ENCODE results near the gene NPHS1.

The NPHS1 gene

GRCh38 chr19:35822579-35822978 lies 29.7 kb downstream of the NPHS1 start:
- H3K4me1 Mint-ChIP-seq (ENCODE audit: low read depth), result no peaks in the 10 kb centered on the region
- no peaks in the 10 kb centered on the region for H3K36me3 Mint-ChIP-seq
- H3K9me3 Mint-ChIP-seq (ENCODE audit: low read depth), result no peaks in the 10 kb centered on the region
- H3K4me3 Mint-ChIP-seq, result no peak overlapping the region
- peaks cover 15% of the 10 kb centered on the region for H3K27me3 Mint-ChIP-seq
- H3K27ac Mint-ChIP-seq, result no peak overlapping the region

DNA sequence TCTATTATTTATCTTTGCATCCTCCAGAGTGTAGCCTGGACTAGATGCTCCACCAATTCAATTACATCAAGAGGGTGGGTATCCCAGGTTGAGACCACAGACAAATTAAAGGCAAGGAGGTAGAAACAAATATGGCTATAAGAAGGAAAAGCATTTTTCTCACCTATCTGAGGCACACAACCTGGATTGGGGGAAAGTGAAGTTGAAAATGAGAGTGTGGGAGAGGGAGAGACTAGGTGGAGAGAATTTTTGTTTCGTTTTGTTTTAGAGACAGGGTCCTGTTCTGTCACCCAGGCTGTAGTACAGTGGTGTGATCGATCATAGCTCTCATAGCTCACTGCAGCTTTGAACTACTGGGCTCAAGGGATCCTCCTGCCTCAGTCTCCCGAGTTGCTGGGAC lies 33.9 kb downstream of the NPHS1 start:
- H3K4me3 Mint-ChIP-seq, result no peak overlapping the region
- no peak overlapping the region for H3K27ac Mint-ChIP-seq
- no peaks in the 10 kb centered on the region for H3K36me3 Mint-ChIP-seq
- peaks cover 12% of the 10 kb centered on the region for H3K27me3 Mint-ChIP-seq
- H3K4me1 Mint-ChIP-seq (ENCODE audit: low read depth), result no peaks in the 10 kb centered on the region
- no peaks in the 10 kb centered on the region for H3K9me3 Mint-ChIP-seq (ENCODE audit: low read depth)

DNA sequence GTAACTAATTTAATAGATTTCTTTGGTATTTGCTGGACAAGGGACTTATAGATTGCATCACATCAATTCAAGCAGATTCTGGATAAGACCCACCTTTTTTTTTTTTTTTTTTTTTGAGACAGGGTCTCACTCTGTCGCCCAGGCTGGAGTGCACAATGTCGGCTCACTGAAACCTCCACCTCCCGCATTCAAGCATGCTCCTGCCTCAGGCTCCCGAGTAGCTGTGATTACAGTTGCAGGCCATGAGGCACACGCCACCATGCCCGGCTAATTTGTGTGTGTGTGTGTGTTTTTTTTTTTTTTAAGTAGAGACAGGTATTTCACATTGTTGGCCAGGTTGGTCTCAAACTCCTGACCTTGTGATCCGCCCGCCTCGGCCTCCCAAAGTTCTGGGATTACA lies 35.5 kb downstream of the NPHS1 start:
- no peak overlapping the region for H3K4me3 Mint-ChIP-seq
- H3K27me3 Mint-ChIP-seq, result peaks cover 8% of the 10 kb centered on the region
- H3K36me3 Mint-ChIP-seq, result no peaks in the 10 kb centered on the region
- no peak overlapping the region for H3K27ac Mint-ChIP-seq
- no peaks in the 10 kb centered on the region for H3K4me1 Mint-ChIP-seq (ENCODE audit: low read depth)
- H3K9me3 Mint-ChIP-seq (ENCODE audit: low read depth), result no peaks in the 10 kb centered on the region

DNA sequence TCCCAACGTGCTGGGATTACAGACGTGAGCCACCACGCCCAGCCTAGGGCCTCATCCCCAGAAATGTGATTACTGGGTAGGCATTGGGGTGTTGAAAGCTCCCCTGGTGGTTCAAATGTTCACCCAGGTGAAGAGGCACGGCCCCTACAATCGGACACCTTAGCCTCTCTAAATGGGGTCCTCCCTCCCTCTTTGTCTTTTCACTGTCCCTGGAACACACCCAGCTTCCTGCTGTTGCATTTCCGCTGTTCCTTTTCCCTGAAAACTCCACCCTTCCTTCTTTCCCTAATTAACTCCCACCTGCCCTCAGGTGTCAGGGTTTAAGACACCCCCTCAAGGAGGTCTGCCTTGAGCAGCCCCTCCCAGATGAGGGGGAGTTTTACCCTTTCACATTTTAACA lies 36.0 kb downstream of the NPHS1 start:
- Mint-ChIP-seq H3K27me3 (peaks cover 8% of the 10 kb centered on the region), H3K36me3 (no peaks in the 10 kb centered on the region), H3K9me3 (ENCODE audit: low read depth) (no peaks in the 10 kb centered on the region), H3K27ac (no peak overlapping the region), H3K4me1 (ENCODE audit: low read depth) (no peaks in the 10 kb centered on the region), H3K4me3 (no peak overlapping the region)

- no peaks in the 10 kb centered on the region for H3K4me1 Mint-ChIP-seq (ENCODE audit: low read depth)
- no peak overlapping the region for H3K4me3 Mint-ChIP-seq
- H3K36me3 Mint-ChIP-seq, result no peaks in the 10 kb centered on the region
- no peak overlapping the region for H3K27ac Mint-ChIP-seq
- H3K9me3 Mint-ChIP-seq (ENCODE audit: low read depth), result no peaks in the 10 kb centered on the region
- H3K27me3 Mint-ChIP-seq, result peaks cover 6% of the 10 kb centered on the region
Measured at GRCh38 chr19:35813043-35813890, 39.0 kb downstream of the NPHS1 start.

- no peak within 1 kb of the TSS for H3K4me3 Mint-ChIP-seq
- H3K9me3 Mint-ChIP-seq (ENCODE audit: low read depth), result no peaks in the 10 kb centered on the region
- H3K27ac Mint-ChIP-seq, result no peak within 1 kb of the TSS
- peaks cover 4% of the 10 kb centered on the region for H3K27me3 Mint-ChIP-seq
- no peaks in the 10 kb centered on the region for H3K36me3 Mint-ChIP-seq
- no peaks in the 10 kb centered on the region for H3K4me1 Mint-ChIP-seq (ENCODE audit: low read depth)
Measured at GRCh38 chr19:35812220-35813042, 39.9 kb downstream of the NPHS1 start, which contains the start of gene PRODH2. Gene PRODH2, minus strand, starts transcription at chr19:35812845. Its CDS starts 40 bp downstream, at chr19:35812805.

DNA sequence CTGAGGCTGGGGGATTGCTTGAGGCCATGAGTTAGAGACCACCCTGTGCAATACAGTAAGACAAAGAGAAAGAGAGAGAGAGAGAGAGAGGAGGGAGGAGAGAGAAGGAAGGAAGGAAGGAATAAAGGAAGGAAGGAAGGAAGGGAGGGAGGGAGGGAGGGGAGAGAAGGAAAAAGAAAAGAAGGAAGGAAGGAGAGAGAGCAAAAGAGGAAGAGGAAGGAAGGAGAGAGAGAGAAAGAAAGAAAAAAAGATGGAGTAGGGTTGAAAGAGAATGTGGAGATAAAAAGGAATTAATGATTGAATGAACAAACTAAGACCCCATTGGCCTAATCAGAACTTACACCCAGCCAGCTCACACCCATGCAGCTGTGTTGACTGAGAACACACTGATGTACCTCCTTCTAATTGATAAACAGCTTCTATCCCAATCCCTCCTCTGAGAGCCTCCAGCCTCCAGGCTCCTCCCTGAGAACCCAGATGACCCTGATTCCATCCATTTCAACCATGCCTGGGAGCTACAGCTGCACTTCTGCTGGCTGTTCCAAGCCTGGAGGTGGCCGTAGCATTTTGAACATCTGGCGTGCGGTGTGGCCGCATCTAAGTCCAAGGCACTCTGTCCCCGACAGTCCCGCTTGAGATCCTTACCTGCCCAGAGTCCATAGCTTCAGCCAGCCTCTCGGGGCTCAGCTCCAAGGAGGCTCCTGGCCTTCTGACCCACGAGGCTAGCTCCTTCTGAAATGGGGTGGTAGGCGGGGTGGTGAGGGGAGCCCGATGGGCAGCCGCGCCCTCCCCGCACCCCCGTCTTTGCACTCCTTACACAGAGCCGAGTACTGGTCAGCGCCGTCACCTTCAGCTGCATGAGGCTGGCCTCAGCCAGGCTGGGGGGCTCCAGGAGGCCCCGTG lies 40.7 kb downstream of the NPHS1 start:
- no peaks in the 10 kb centered on the region for H3K9me3 Mint-ChIP-seq (ENCODE audit: low read depth)
- H3K27ac Mint-ChIP-seq, result no peak overlapping the region
- H3K4me1 Mint-ChIP-seq (ENCODE audit: low read depth), result no peaks in the 10 kb centered on the region
- H3K4me3 Mint-ChIP-seq, result no peak overlapping the region
- H3K27me3 Mint-ChIP-seq, result peaks cover 3% of the 10 kb centered on the region
- no peaks in the 10 kb centered on the region for H3K36me3 Mint-ChIP-seq

DNA sequence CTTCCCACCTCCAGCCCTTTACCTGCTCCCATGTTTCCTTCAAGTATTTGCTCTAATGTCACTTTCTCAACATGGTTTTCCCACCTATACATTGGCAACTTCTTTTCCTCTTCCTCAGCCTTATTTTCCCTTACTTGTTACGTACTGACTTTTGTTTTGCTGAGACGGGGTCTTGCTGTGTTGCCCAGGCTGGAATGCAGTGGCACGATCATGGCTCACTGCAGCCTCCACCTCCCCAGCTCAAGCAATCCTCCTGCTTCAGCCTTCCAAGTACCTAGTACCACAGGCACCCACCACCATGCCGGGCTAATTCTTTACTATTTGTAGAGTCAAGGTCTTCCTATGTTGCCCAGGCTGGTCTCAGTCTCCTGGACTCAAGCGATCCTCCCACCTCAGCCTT lies 44.7 kb downstream of the NPHS1 start:
- Mint-ChIP-seq H3K36me3 (no peaks in the 10 kb centered on the region), H3K4me3 (no peak overlapping the region), H3K9me3 (ENCODE audit: low read depth) (no peaks in the 10 kb centered on the region), H3K27ac (no peak overlapping the region), H3K4me1 (ENCODE audit: low read depth) (peaks cover 5% of the 10 kb centered on the region), H3K27me3 (no peaks in the 10 kb centered on the region)

GRCh38 chr19:35806597-35806996 lies 45.7 kb downstream of the NPHS1 start:
- H3K4me3 Mint-ChIP-seq, result no peak overlapping the region
- H3K27ac Mint-ChIP-seq, result no peak overlapping the region
- no peaks in the 10 kb centered on the region for H3K36me3 Mint-ChIP-seq
- H3K4me1 Mint-ChIP-seq (ENCODE audit: low read depth), result peaks cover 5% of the 10 kb centered on the region
- H3K9me3 Mint-ChIP-seq (ENCODE audit: low read depth), result no peaks in the 10 kb centered on the region
- H3K27me3 Mint-ChIP-seq, result peaks cover 3% of the 10 kb centered on the region

GRCh38 chr19:35805526-35806102 lies 46.7 kb downstream of the NPHS1 start:
- peaks cover 5% of the 10 kb centered on the region for H3K4me1 Mint-ChIP-seq (ENCODE audit: low read depth)
- H3K9me3 Mint-ChIP-seq (ENCODE audit: low read depth), result no peaks in the 10 kb centered on the region
- H3K27ac Mint-ChIP-seq, result no peak overlapping the region
- no peak overlapping the region for H3K4me3 Mint-ChIP-seq
- no peaks in the 10 kb centered on the region for H3K36me3 Mint-ChIP-seq
- peaks cover 3% of the 10 kb centered on the region for H3K27me3 Mint-ChIP-seq

DNA sequence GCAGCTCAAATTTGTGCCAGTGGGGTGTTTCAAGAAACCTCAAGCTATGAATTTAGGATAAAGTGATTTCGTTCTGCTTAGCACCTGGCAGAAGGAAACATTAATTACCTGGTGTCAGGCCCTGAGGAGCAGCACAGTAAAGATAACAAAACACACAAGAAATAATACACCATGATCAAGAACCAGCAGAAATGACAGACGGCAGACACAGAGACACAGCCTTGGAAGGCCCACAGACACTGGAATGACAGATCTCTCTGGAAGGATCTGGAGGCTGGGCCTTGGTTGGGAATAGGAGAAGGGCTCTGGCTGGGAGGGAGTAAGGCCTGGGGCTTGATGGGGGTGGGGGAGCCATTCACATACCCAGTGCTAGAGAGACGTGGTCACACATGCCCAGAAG lies 50.5 kb downstream of the NPHS1 start:
- Mint-ChIP-seq H3K4me1 (ENCODE audit: low read depth) (peaks cover 8% of the 10 kb centered on the region), H3K4me3 (no peak overlapping the region), H3K36me3 (no peaks in the 10 kb centered on the region), H3K9me3 (ENCODE audit: low read depth) (no peaks in the 10 kb centered on the region), H3K27ac (no peak overlapping the region), H3K27me3 (peaks cover 9% of the 10 kb centered on the region)

- no peak overlapping the region for H3K27ac Mint-ChIP-seq
- H3K27me3 Mint-ChIP-seq, result peaks cover 22% of the 10 kb centered on the region
- no peaks in the 10 kb centered on the region for H3K9me3 Mint-ChIP-seq (ENCODE audit: low read depth)
- peaks cover 4% of the 10 kb centered on the region for H3K4me1 Mint-ChIP-seq (ENCODE audit: low read depth)
- peaks cover 2% of the 10 kb centered on the region for H3K36me3 Mint-ChIP-seq
- H3K4me3 Mint-ChIP-seq, result no peak overlapping the region
Measured at GRCh38 chr19:35797663-35798062, 54.6 kb downstream of the NPHS1 start.

GRCh38 chr19:35796645-35797542 lies 55.4 kb downstream of the NPHS1 start:
- Mint-ChIP-seq H3K36me3 (peaks cover 2% of the 10 kb centered on the region), H3K4me3 (peak overlapping the region; percentile 27), H3K9me3 (ENCODE audit: low read depth) (no peaks in the 10 kb centered on the region), H3K27ac (no peak overlapping the region), H3K27me3 (peaks cover 21% of the 10 kb centered on the region), H3K4me1 (ENCODE audit: low read depth) (peaks cover 4% of the 10 kb centered on the region)

Data from activated naive CD8-positive, alpha-beta T cell (primary cell).